ENCODE measurements around the gene CCL24. TPM values are rescaled to one million over a fixed set of nuclear protein-coding genes. Genes with fewer than 3 reads are reported as not detected.
"Not testable (repeated sequence)": the region's sequence is repeated elsewhere in the genome, so short reads cannot be mapped to it uniquely, and the experiment has no call there.

CCL24 gene
- total RNA-seq, 2 experiments from 2014 or later = not detected

GRCh38 chr7:75789361-75789924 is 24.2 kb downstream of the CCL24 start:
- no peak for DNase-seq
- Mint-ChIP-seq H3K4me1 (no peaks in the 10 kb centered on the region), H3K27ac (no peak overlapping the region), H3K4me3 (no peak overlapping the region), H3K9me3 (no peaks in the 10 kb centered on the region), H3K27me3 (no peaks in the 10 kb centered on the region), H3K36me3 (ENCODE audit: low read depth) (no peaks in the 10 kb centered on the region)
- POLR2A ChIA-PET = no interaction called here
- CTCF ChIA-PET = no interaction called here

- DNase-seq; H3K9me3 Mint-ChIP-seq; H3K27me3 Mint-ChIP-seq; POLR2A ChIA-PET; H3K27ac Mint-ChIP-seq; H3K36me3 Mint-ChIP-seq (ENCODE audit: low read depth); H3K4me1 Mint-ChIP-seq; H3K4me3 Mint-ChIP-seq: not testable (repeated sequence)
- CTCF ChIA-PET = interaction anchor here (0.5 kb wide), 1 partner anchor 322 kb away, joined by 3 read pairs; no protein-coding TSS in a partner anchor
These were observed 25.3 kb downstream of the CCL24 start for GRCh38 chr7:75788154-75788847.

- H3K27ac Mint-ChIP-seq; H3K4me3 Mint-ChIP-seq; H3K36me3 Mint-ChIP-seq (ENCODE audit: low read depth); H3K9me3 Mint-ChIP-seq; H3K4me1 Mint-ChIP-seq; POLR2A ChIA-PET; DNase-seq; CTCF ChIA-PET: not testable (repeated sequence)
- peaks cover 26% of the 10 kb centered on the region for H3K27me3 Mint-ChIP-seq
These were observed 30.5 kb downstream of the CCL24 start for GRCh38 chr7:75783058-75783457.

- H3K4me3 Mint-ChIP-seq; H3K27ac Mint-ChIP-seq; DNase-seq; H3K36me3 Mint-ChIP-seq (ENCODE audit: low read depth); CTCF ChIA-PET; H3K9me3 Mint-ChIP-seq; POLR2A ChIA-PET: not testable (repeated sequence)
- peaks cover 17% of the 10 kb centered on the region for H3K4me1 Mint-ChIP-seq
- H3K27me3 Mint-ChIP-seq = peaks cover 26% of the 10 kb centered on the region
These were observed 32.8 kb downstream of the CCL24 start for GRCh38 chr7:75780647-75781273.

- H3K27ac Mint-ChIP-seq; POLR2A ChIA-PET; H3K36me3 Mint-ChIP-seq (ENCODE audit: low read depth); H3K4me3 Mint-ChIP-seq; CTCF ChIA-PET; H3K9me3 Mint-ChIP-seq; DNase-seq: not testable (repeated sequence)
- H3K27me3 Mint-ChIP-seq = peaks cover 26% of the 10 kb centered on the region
- peaks cover 24% of the 10 kb centered on the region for H3K4me1 Mint-ChIP-seq
These were observed 34.1 kb downstream of the CCL24 start for GRCh38 chr7:75779516-75779915.

- not testable (repeated sequence) for H3K4me3 Mint-ChIP-seq
These were observed 34.6 kb downstream of the CCL24 start for GRCh38 chr7:75779035-75779434.

GRCh38 chr7:75776295-75776971 is 37.2 kb downstream of the CCL24 start:
- Mint-ChIP-seq H3K4me1 (peaks cover 31% of the 10 kb centered on the region), H3K4me3 (no peak overlapping the region), H3K36me3 (ENCODE audit: low read depth) (no peaks in the 10 kb centered on the region), H3K27me3 (peaks cover 12% of the 10 kb centered on the region), H3K27ac (peak overlapping the region; percentile 59), H3K9me3 (peaks cover 8% of the 10 kb centered on the region)
- peak; percentile 63 for DNase-seq
- POLR2A ChIA-PET = no interaction called here
- CTCF ChIA-PET = interaction anchor here (0.7 kb wide), 1 partner anchor 217 kb away, joined by 3 read pairs; no protein-coding TSS in a partner anchor

More at GRCh38 chr7:75779035-75779434, 34.6 kb downstream of the CCL24 start:
- H3K27me3 Mint-ChIP-seq = peaks cover 26% of the 10 kb centered on the region
- POLR2A ChIA-PET; DNase-seq; H3K27ac Mint-ChIP-seq; H3K9me3 Mint-ChIP-seq; H3K36me3 Mint-ChIP-seq (ENCODE audit: low read depth): not testable (repeated sequence)
- H3K4me1 Mint-ChIP-seq = peaks cover 24% of the 10 kb centered on the region
- CTCF ChIA-PET = interaction anchor here (0.6 kb wide), 1 partner anchor 75 kb away, joined by 4 read pairs; no protein-coding TSS in a partner anchor

- CTCF ChIA-PET; H3K27ac Mint-ChIP-seq; POLR2A ChIA-PET; DNase-seq; H3K9me3 Mint-ChIP-seq; H3K36me3 Mint-ChIP-seq (ENCODE audit: low read depth); H3K27me3 Mint-ChIP-seq; H3K4me3 Mint-ChIP-seq: not testable (repeated sequence)
- H3K4me1 Mint-ChIP-seq = peaks cover 31% of the 10 kb centered on the region
These were observed 39.6 kb downstream of the CCL24 start for GRCh38 chr7:75773958-75774357.

- Mint-ChIP-seq H3K4me1 (peaks cover 27% of the 10 kb centered on the region), H3K4me3 (no peak within 1 kb of the TSS), H3K27ac (no peak within 1 kb of the TSS), H3K36me3 (ENCODE audit: low read depth) (no peaks in the 10 kb centered on the region), H3K9me3 (peaks cover 8% of the 10 kb centered on the region), H3K27me3 (no peaks in the 10 kb centered on the region)
- CTCF ChIA-PET = interaction anchor here (2.0 kb wide), 1 partner anchor 10 kb away, joined by 9 read pairs; no protein-coding TSS in a partner anchor
- POLR2A ChIA-PET = no interaction called here
- DNase-seq = no peak
These were observed 41.2 kb downstream of the CCL24 start, which contains the start of gene CCL26 for GRCh38 chr7:75772081-75773077. TSS of gene CCL26 (minus strand) at chr7:75772211. CDS start at chr7:75772176, 35 bp downstream.

GRCh38 chr7:75771224-75771623 is 42.4 kb downstream of the CCL24 start:
- H3K36me3 Mint-ChIP-seq (ENCODE audit: low read depth) = no peaks in the 10 kb centered on the region
- no peaks in the 10 kb centered on the region for H3K27me3 Mint-ChIP-seq
- peaks cover 17% of the 10 kb centered on the region for H3K4me1 Mint-ChIP-seq
- POLR2A ChIA-PET = no interaction called here
- no peak overlapping the region for H3K4me3 Mint-ChIP-seq
- DNase-seq = no peak
- CTCF ChIA-PET = interaction anchor here (2.0 kb wide), 1 partner anchor 9 kb away, joined by 9 read pairs; no protein-coding TSS in a partner anchor
- peaks cover 4% of the 10 kb centered on the region for H3K9me3 Mint-ChIP-seq
- H3K27ac Mint-ChIP-seq = no peak overlapping the region

GRCh38 chr7:75762350-75762917 is 51.2 kb downstream of the CCL24 start:
- Mint-ChIP-seq H3K27me3 (no peaks in the 10 kb centered on the region), H3K27ac (no peak overlapping the region), H3K4me1 (peaks cover 2% of the 10 kb centered on the region), H3K9me3 (no peaks in the 10 kb centered on the region), H3K4me3 (no peak overlapping the region), H3K36me3 (ENCODE audit: low read depth) (no peaks in the 10 kb centered on the region)
- CTCF ChIA-PET = interaction anchor here (0.6 to 1.6 kb wide), 11 partner anchors 8 to 258 kb away, joined by 3 to 9 read pairs (median 4); partner anchors contain the start of gene CCL26
- DNase-seq = no peak
- POLR2A ChIA-PET = no interaction called here

GRCh38 chr7:75761801-75762200 is 51.8 kb downstream of the CCL24 start:
- H3K27me3 Mint-ChIP-seq; H3K36me3 Mint-ChIP-seq (ENCODE audit: low read depth); H3K9me3 Mint-ChIP-seq; POLR2A ChIA-PET; H3K27ac Mint-ChIP-seq; H3K4me1 Mint-ChIP-seq; H3K4me3 Mint-ChIP-seq; DNase-seq: not testable (repeated sequence)
- CTCF ChIA-PET = interaction anchor here (0.6 to 1.6 kb wide), 8 partner anchors 8 to 258 kb away, joined by 3 to 9 read pairs (median 4); partner anchors contain the start of gene CCL26

Measured in activated CD4-positive, alpha-beta memory T cell treated with anti-CD3 and anti-CD28 coated beads, Interleukin-2, amount 10 ng/mL, durations not matched to agents 7 days and 5 days (primary cell).